GM19467 (cell line): ENCODE data around the gene OSGEPL1.
"Not testable (repeated sequence)": the region's sequence is repeated elsewhere in the genome, so short reads cannot be mapped to it uniquely, and the experiment has no call there.

ENCODE experiments used
- ATAC-seq: cut with Tn5 transposase; IDR thresholded peaks from one replicate; pipeline ENCODE4 v1.9.1; 2021; ENCODE audit warnings: mild to moderate bottlenecking, moderate library complexity; ENCODE audit not compliant: unreplicated experiment

Gene OSGEPL1

DNA sequence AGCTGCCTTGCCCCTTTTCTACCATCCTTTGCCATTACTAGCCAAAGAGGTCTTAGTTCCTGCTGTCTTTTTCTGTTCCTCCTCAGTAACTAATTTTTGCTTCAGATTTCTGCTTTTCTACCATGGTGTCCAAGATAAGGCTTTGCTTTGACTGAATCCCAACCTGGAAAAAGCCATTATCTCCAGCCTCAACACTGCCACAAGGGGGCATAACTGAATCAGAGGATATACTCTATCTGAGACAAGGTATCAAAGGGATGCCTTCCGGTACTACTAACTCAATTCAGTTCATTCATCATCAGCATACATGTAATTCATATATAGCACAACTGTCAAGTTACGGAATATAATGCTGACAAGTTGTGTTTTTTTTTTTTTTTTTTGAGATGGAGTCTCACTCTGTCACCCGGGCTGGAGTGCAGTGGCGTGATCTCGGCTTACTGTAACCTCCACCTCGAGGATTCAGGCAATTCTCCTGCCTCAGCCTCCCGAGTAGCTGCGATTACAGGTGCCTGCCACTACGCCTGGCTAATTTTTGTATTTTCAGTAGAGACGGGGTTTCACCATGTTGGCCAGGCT, 11.4 kb downstream of the OSGEPL1 start:
- ATAC-seq, result no peak

- ATAC-seq, result no peak
Measured at GRCh38 chr2:189729430-189729829, 33.2 kb downstream of the OSGEPL1 start.

GRCh38 chr2:189726849-189727248, 35.7 kb downstream of the OSGEPL1 start:
- ATAC-seq, result no peak

GRCh38 chr2:189726271-189726670, 36.3 kb downstream of the OSGEPL1 start:
- ATAC-seq, result no peak

DNA sequence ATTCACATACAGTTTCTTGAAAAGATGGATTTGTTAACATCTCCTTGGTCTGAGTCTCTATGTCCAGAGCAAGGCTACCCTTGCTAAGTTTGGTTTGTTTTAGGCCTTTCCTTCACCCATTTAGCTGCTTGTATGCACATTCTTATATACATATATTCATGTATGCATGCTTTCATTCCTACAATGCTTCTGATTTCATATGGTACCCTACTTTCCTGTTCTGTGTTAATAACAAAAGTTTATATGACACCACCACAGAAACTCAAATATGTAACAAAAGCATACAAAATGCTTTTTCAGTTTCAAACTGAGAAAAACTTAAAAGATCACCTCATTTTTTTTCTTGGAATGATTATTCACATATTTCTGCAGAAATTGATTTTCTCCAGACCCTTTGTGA, 39.4 kb downstream of the OSGEPL1 start:
- ATAC-seq, result no peak

DNA sequence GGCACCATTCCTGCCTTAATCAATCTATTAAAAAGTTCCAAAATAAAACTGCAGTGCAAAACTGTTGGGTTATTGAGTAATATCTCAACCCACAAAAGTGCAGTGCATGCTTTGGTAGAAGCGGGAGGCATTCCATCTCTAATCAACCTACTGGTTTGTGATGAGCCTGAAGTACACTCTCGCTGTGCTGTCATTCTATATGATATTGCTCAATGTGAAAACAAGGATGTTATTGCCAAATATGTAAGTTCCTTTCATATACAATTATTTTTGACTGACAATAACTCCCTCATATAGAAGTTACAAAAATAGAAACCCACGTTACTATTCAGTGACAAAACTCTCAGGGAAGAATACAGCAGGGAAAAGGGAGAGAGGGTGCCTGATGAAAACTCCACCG, 43.0 kb downstream of the OSGEPL1 start:
- ATAC-seq, result no peak

- not testable (repeated sequence) for ATAC-seq
Measured at GRCh38 chr2:189717593-189717992, 45.0 kb downstream of the OSGEPL1 start.

- no peak for ATAC-seq
Measured at GRCh38 chr2:189709501-189710221, 52.9 kb downstream of the OSGEPL1 start.

DNA sequence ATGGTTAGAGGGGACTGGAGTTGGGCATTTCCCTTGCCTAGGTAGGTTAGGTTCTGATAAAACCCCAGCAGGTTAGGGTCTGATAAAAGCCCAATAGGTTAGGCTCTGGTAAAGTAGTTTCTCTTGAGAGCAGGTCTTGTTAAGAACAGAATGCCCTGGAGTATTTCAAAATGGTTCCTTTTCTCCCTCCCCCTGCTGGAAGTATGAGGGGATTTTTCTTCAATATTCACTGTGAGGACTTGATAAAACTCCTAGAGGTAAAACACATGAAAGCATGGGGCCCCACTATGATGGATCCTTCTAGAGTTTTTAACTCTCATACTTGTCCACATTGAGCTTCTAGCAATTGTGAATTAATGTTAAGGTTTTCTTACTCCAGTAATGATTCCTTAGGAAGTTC, 60.5 kb downstream of the OSGEPL1 start:
- no peak for ATAC-seq

GRCh38 chr2:189700681-189701080, 61.9 kb downstream of the OSGEPL1 start:
- no peak for ATAC-seq

DNA sequence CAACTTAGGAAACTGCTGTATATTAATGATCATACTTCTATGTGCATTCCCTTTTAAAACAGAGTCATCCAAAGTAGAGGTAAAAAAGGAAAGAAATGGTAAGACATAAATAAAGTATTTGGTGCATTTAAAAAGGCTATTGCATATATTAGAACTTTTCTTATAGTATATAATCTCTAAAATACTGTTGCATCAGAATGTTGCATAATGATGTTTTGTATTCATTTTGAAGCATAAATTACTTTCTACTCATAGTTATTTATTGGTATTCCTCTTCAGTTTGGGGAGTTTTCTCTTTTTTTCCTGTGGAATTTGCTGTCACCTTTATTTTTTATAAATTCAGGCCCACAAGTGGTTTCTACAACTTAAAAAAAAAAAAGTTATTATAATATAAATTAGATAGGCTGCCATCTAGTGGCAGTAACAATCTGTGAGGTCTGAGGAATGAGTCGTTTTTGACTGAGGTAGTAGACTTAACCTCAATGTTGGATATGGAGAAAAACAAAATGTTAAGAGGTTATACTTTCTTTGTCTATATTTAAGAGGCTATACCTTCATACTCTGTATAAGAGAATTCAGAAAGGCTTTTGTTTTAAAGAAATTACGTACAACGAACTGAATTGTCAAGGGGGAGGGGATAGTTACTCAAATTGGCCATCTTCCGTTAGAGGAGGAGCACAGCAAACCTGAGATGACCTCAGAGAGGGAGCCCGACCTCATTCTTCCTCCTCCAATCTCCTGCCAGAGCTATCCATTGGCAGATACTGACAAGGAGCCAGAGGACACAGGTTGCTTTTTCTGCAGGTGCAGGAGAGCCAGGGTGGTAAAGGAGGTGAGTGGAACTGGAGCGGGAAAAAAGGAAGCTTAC, 64.3 kb downstream of the OSGEPL1 start:
- ATAC-seq, result no peak
